ENCODE data around the gene COMMD3. TPM values are rescaled to one million over a fixed set of nuclear protein-coding genes. Genes with fewer than 3 reads are reported as not detected.
"Not testable (repeated sequence)": the region's sequence is repeated elsewhere in the genome, so short reads cannot be mapped to it uniquely, and the experiment has no call there.

COMMD3 gene
- polyA plus RNA-seq, 1 donor from 2014 or later, result 272 TPM

GRCh38 chr10:22308390-22308789 lies 7.8 kb upstream of the COMMD3 start (continued):
- TF ChIP-seq REST (IDR thresholded peaks at IDR 0.05; ENCODE audit: borderline replicate concordance), result no peak

GRCh38 chr10:22309180-22310000 lies 6.8 kb upstream of the COMMD3 start:
- no peak for TF ChIP-seq TAF1 (IDR thresholded peaks at IDR 0.05; ENCODE audit: low read depth)
- TF ChIP-seq SMC3 (conservative IDR thresholded peaks at IDR 0.05; ENCODE audit: poor library complexity), result no peak
- TF ChIP-seq RAD21 (conservative IDR thresholded peaks at IDR 0.05), result no peak
- TF ChIP-seq REST (IDR thresholded peaks at IDR 0.05; ENCODE audit: borderline replicate concordance), result no peak
- TF ChIP-seq CTCF (IDR thresholded peaks at IDR 0.05; ENCODE audit: poor library complexity, severe bottlenecking), result no peak
- no peak for TF ChIP-seq EZH2 (IDR thresholded peaks at IDR 0.05; ENCODE audit: borderline replicate concordance, insufficient read depth, low read length, poor library complexity, severe bottlenecking)
- TF ChIP-seq POLR2AphosphoS5 (IDR thresholded peaks at IDR 0.05), result no peak
- TF ChIP-seq MXI1 (conservative IDR thresholded peaks at IDR 0.05; ENCODE audit: poor library complexity, severe bottlenecking), result no peak
- TF ChIP-seq EP300 (conservative IDR thresholded peaks at IDR 0.05; ENCODE audit: poor library complexity, severe bottlenecking), result no peak
- Histone ChIP-seq H3K9ac (ENCODE audit: low read length) (no peak overlapping the region), H3K9me2 (ENCODE audit: insufficient read depth, low read length) (no peaks in the 10 kb centered on the region), H3K4me2 (ENCODE audit: low read length) (no peak overlapping the region), H3K36me3 (ENCODE audit: insufficient read depth, low read length) (no peaks in the 10 kb centered on the region), H4K20me1 (ENCODE audit: insufficient read depth) (no peaks in the 10 kb centered on the region), H3K79me2 (replicated peaks; ENCODE audit: insufficient read depth, low read length) (no peaks in the 10 kb centered on the region), H3K27ac (ENCODE audit: low read length) (no peak overlapping the region), H3F3A (ENCODE audit: insufficient read depth, low read length, poor library complexity, severe bottlenecking) (no peaks in the 10 kb centered on the region), H3K4me3 (ENCODE audit: low read length) (no peak overlapping the region), H3K9me3 (ENCODE audit: low read length) (no peaks in the 10 kb centered on the region), H2AFZ (ENCODE audit: low read depth, low read length) (no peak overlapping the region), H3K27me3 (ENCODE audit: insufficient read depth, low read depth, low read length) (peaks cover 15% of the 10 kb centered on the region)

GRCh38 chr10:22310012-22310411 lies 6.2 kb upstream of the COMMD3 start:
- H3K9me2 ChIP-seq (ENCODE audit: insufficient read depth, low read length); H3K9ac ChIP-seq (ENCODE audit: low read length): not testable (repeated sequence)

More at GRCh38 chr10:22310012-22310411, 6.2 kb upstream of the COMMD3 start:
- H3K79me2 ChIP-seq (replicated peaks; ENCODE audit: insufficient read depth, low read length); H4K20me1 ChIP-seq (ENCODE audit: insufficient read depth); H2AFZ ChIP-seq (ENCODE audit: low read depth, low read length); H3K4me3 ChIP-seq (ENCODE audit: low read length); H3K27ac ChIP-seq (ENCODE audit: low read length); H3K36me3 ChIP-seq (ENCODE audit: insufficient read depth, low read length); H3K4me2 ChIP-seq (ENCODE audit: low read length); H3K9me3 ChIP-seq (ENCODE audit: low read length); H3F3A ChIP-seq (ENCODE audit: insufficient read depth, low read length, poor library complexity, severe bottlenecking): not testable (repeated sequence)
- peaks cover 16% of the 10 kb centered on the region for H3K27me3 ChIP-seq (ENCODE audit: insufficient read depth, low read depth, low read length)

Measured in neural cell (in vitro differentiated cells).